CD4-positive, alpha-beta T cell (primary cell): ENCODE data around the gene PRKG1. TPM values are rescaled to one million over a fixed set of nuclear protein-coding genes. Genes with fewer than 3 reads are reported as not detected.

Experiments used
- ATAC-seq: fragments of 200-7000 bp; cut with Tn5 transposase; one replicate; pipeline ENCODE4 v1.10.0; 2022; ENCODE audit warnings: mild to moderate bottlenecking; ENCODE audit not compliant: poor library complexity
- CTCF ChIA-PET: fragments of 350-600 bp; sonication (Branson Sonifier 250); formaldehyde crosslinking; loops from one replicate; lab custom pipeline; 2021; ENCODE audit warnings: antibody characterized with exemption, inconsistent platforms; lab: Charles Lee
- POLR2A ChIA-PET: fragments of 350-600 bp; sonication (Branson Sonifier 250); formaldehyde crosslinking; loops from one replicate; lab custom pipeline; 2021; ENCODE audit warnings: antibody characterized with exemption, inconsistent platforms; lab: Charles Lee
- DNase-seq, 14 experiments: peaks; one replicate each; pipeline ENCODE4 v3.0.0-alpha.2; 2013 to 2020; ENCODE audit warnings: mixed read lengths in 2 of 14
- H3K27ac ChIP-seq, 2 donors: one replicate each; pipeline versions ENCODE4 v1.5.1 to v1.7.0; 2013; ENCODE audit warnings: low read length in 2 of 2, low read depth in 1 of 2, mild to moderate bottlenecking in 1 of 2
- H3K27me3 ChIP-seq, 2 experiments: 1 replicate in 1 of 2; 2 replicates in 1 of 2; pipeline versions ENCODE4 v1.6.1 to v1.7.0; 2013; ENCODE audit warnings: low read length in 2 of 2, control low read depth in 1 of 2, mild to moderate bottlenecking in 1 of 2, moderate library complexity in 1 of 2; ENCODE audit not compliant: insufficient read depth in 2 of 2, control insufficient read depth in 1 of 2
- H3K36me3 ChIP-seq: one replicate; pipeline ENCODE4 v1.6.1; 2013; ENCODE audit warnings: low read length, control low read depth; ENCODE audit not compliant: insufficient read depth
- H3K4me1 ChIP-seq: one replicate; pipeline ENCODE4 v1.6.1; 2013; ENCODE audit warnings: low read length, control low read depth; ENCODE audit not compliant: insufficient read depth
- H3K4me3 ChIP-seq: one replicate; pipeline ENCODE4 v1.5.1; 2013; ENCODE audit warnings: mild to moderate bottlenecking, low read length, moderate library complexity
- H3K9me3 ChIP-seq, 2 experiments: 1 replicate in 1 of 2; 2 replicates in 1 of 2; pipeline versions ENCODE4 v1.6.1 to v1.7.0; 2013; ENCODE audit warnings: low read length in 2 of 2, mild to moderate bottlenecking in 2 of 2, control low read depth in 1 of 2, moderate library complexity in 1 of 2; ENCODE audit not compliant: control insufficient read depth in 1 of 2, insufficient read depth in 1 of 2
- H3K27ac Mint-ChIP-seq: one replicate; pipeline ENCODE4 v1.8.0; 2020; ENCODE audit warnings: mixed read lengths
- H3K27me3 Mint-ChIP-seq: one replicate; pipeline ENCODE4 v1.8.0; 2021; ENCODE audit warnings: mixed read lengths
- H3K36me3 Mint-ChIP-seq: one replicate; pipeline ENCODE4 v1.8.0; 2021; ENCODE audit warnings: low read depth, mixed read lengths
- H3K4me1 Mint-ChIP-seq: one replicate; pipeline ENCODE4 v1.8.0; 2021; ENCODE audit warnings: low read depth, mixed read lengths
- H3K4me3 Mint-ChIP-seq: one replicate; pipeline ENCODE4 v1.8.0; 2020; ENCODE audit warnings: mild to moderate bottlenecking, mixed read lengths
- H3K9me3 Mint-ChIP-seq: one replicate; pipeline ENCODE4 v1.8.0; 2020; ENCODE audit warnings: mixed read lengths
- CTCF ChIP-seq: fragments of 200-600 bp; IDR thresholded peaks from one replicate; pipeline ENCODE4 v1.8.0; 2022; ENCODE audit warnings: antibody characterized with exemption, mild to moderate bottlenecking
- intact Hi-C, 2 experiments: fragments of 100-400 bp; cut with DNase I in 1 of 2; cut with micrococcal nuclease in 1 of 2; formaldehyde crosslinking; loops; one replicate each; pipeline versions ENCODE4 v1.15.1 to v1.9.0; 2023 to 2025; cut with DNase I, micrococcal nuclease
- microRNA-seq: library from miRNA; unstranded; fragments of <30 nt; microRNA quantifications from one replicate; pipeline ENCODE4 v1.2.0, GENCODE V29; 2021; ENCODE audit warnings: borderline microRNAs expressed, borderline replicate concordance
- total RNA-seq, 174 experiments: library from RNA in 2 of 174; stranded (reverse) in 2 of 174; gene quantifications; one replicate each; pipeline ENCODE4 v1.2.3 and lab custom pipeline; 2021 to 2026

The PRKG1 gene
- total RNA-seq, 2 experiments from 2014 or later = 0.31 TPM; not detected in 1

GRCh38 chr10:52343439-52343838 lies 1269.2 kb downstream of the PRKG1 start:
- Histone ChIP-seq H3K36me3 (no peaks in the 10 kb centered on the region), H3K4me1 (no peaks in the 10 kb centered on the region), H3K27me3 (no peaks in the 10 kb centered on the region), H3K9me3 (peaks cover 0 to 23% of the 10 kb centered on the region in 2 experiments), H3K27ac (no peak overlapping the region), H3K4me3 (no peak overlapping the region)
- ChIA-PET CTCF (no interaction called here), POLR2A (no interaction called here)
- DNase-seq (no peak), ATAC-seq (no peak)
- H3K36me3 Mint-ChIP-seq = no peaks in the 10 kb centered on the region
- no peak overlapping the region for H3K4me3 Mint-ChIP-seq
- no peak overlapping the region for H3K27ac Mint-ChIP-seq
- H3K27me3 Mint-ChIP-seq = no peaks in the 10 kb centered on the region
- TF ChIP-seq CTCF = no peak
- intact Hi-C loops = no loop called here
- no peaks in the 10 kb centered on the region for H3K4me1 Mint-ChIP-seq
- no peaks in the 10 kb centered on the region for H3K9me3 Mint-ChIP-seq

DNA sequence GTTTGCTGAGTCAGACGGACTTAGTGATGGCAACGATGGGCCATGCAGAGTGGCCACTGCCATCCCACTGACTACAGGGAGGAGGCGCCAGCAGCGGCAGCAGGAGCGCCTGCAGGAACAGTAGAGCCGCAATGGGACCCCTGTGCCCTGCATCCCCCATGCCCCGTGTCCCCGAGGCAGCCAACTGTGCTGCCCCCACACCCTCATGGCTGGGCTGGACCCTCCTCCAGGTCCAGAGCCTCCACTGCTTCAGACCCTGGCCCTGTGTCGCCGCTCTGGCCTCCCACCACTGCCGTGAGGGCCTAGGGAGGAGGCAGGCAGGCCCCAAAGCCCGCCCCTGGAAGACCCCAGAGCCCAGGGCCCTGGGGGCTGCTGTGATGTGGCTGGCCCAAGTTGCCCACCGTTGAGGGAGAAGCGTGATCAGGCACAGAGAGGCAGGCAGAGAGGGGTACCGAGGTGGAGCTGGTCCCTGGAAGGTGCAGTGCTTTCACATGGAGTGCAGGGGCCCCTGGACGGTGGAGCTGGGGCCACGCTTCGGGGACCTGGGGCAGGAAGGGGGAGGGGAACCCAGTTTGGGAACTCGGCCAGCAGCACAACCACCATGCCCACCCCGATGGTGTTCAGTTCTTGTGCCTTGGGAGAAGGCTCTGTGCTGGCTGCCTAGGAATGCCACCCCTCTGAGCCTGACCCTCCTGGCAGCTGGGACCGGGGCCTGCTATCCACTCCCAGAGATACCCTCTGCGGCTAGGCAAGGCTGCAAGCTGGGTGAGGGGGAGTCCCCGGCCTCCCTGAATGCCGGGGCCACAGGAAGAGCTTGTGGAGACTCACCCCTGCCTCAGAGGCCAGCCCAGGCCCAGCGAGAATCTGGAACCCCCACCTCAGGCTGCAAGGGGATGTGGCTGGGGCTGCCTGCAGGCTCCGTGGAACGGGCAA lies 1272.4 kb downstream of the PRKG1 start:
- TF ChIP-seq CTCF = no peak
- DNase-seq (peak in 1 of 14 experiments; percentile 4), ATAC-seq (no peak)
- Mint-ChIP-seq H3K9me3 (no peaks in the 10 kb centered on the region), H3K4me1 (no peaks in the 10 kb centered on the region), H3K27me3 (no peaks in the 10 kb centered on the region), H3K27ac (no peak overlapping the region), H3K36me3 (no peaks in the 10 kb centered on the region), H3K4me3 (no peak overlapping the region)
- no peaks in the 10 kb centered on the region for H3K27me3 ChIP-seq
- H3K9me3 ChIP-seq = peaks cover 0 to 24% of the 10 kb centered on the region in 2 experiments
- intact Hi-C loops = no loop called here
- ChIA-PET CTCF (no interaction called here), POLR2A (no interaction called here)
- H3K4me1 ChIP-seq = no peaks in the 10 kb centered on the region
- H3K4me3 ChIP-seq = no peak overlapping the region
- H3K27ac ChIP-seq = no peak overlapping the region
- H3K36me3 ChIP-seq = no peaks in the 10 kb centered on the region

GRCh38 chr10:52347327-52347667 lies 1273.0 kb downstream of the PRKG1 start:
- ChIA-PET POLR2A (no interaction called here), CTCF (no interaction called here)
- Histone ChIP-seq H3K9me3 (peaks cover 0 to 24% of the 10 kb centered on the region in 2 experiments), H3K27me3 (no peaks in the 10 kb centered on the region), H3K36me3 (no peaks in the 10 kb centered on the region), H3K4me3 (no peak overlapping the region), H3K27ac (no peak overlapping the region), H3K4me1 (no peaks in the 10 kb centered on the region)
- ATAC-seq = no peak
- Mint-ChIP-seq H3K36me3 (no peaks in the 10 kb centered on the region), H3K27me3 (no peaks in the 10 kb centered on the region), H3K27ac (no peak overlapping the region), H3K4me1 (no peaks in the 10 kb centered on the region), H3K9me3 (no peaks in the 10 kb centered on the region), H3K4me3 (no peak overlapping the region)
- no peak for TF ChIP-seq CTCF
- peak in 1 of 14 experiments; percentile 3 for DNase-seq
- intact Hi-C loops = no loop called here

Small RNA genes lying within 50 kb of the gene (microRNA-seq; reads per million reads assigned to microRNA genes)
- not detected for gene MIR605

Other genes starting within 250 kb of the PRKG1 start
- not detected for gene A1CF, start 188.9 kb upstream of the PRKG1 start, total RNA-seq